Fibroblast of pulmonary artery (primary cell): ENCODE measurements around the gene FAM227B.
A peak's percentile ranks its signal among the peaks of the same experiment; 100 is the strongest.

ENCODE experiments used
- DNase-seq: peaks from one replicate; pipeline ENCODE4 v3.0.0-alpha.2; 2010; ENCODE audit warnings: low read depth
- H3K4me3 ChIP-seq: replicated peaks from 2 replicates; pipeline ENCODE4 v1.5.1; 2011; ENCODE audit warnings: low read depth, mild to moderate bottlenecking, control low read depth, low read length, moderate library complexity
- TF ChIP-seq, protein P1 (sequence below): IDR thresholded peaks from 2 replicates; pipeline ENCODE4 v1.5.1; 2011; ENCODE audit warnings: mild to moderate bottlenecking, control low read depth, low read length, inconsistent platforms; ENCODE audit errors: missing control alignments

The FAM227B gene

DNA sequence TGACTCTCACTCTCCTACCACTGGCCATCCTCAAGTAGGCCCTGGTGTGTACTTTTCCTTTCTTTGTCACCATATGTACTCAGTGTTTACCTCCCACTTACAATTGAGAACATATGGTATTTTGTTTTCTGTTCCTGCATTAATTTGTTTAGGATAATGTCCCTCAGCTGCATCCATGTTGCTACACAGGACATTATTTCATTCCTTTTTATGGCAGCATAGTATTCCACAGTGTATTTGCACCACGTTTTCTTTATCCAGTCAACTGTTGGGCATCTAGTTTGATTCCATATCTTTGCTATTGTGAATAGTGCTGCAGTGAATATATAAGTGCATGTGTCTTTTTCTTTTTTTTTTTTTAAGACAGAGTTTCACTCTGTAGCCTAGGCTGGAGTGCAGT is 324.4 kb downstream of the FAM227B start:
- TF ChIP-seq, protein P1, sequence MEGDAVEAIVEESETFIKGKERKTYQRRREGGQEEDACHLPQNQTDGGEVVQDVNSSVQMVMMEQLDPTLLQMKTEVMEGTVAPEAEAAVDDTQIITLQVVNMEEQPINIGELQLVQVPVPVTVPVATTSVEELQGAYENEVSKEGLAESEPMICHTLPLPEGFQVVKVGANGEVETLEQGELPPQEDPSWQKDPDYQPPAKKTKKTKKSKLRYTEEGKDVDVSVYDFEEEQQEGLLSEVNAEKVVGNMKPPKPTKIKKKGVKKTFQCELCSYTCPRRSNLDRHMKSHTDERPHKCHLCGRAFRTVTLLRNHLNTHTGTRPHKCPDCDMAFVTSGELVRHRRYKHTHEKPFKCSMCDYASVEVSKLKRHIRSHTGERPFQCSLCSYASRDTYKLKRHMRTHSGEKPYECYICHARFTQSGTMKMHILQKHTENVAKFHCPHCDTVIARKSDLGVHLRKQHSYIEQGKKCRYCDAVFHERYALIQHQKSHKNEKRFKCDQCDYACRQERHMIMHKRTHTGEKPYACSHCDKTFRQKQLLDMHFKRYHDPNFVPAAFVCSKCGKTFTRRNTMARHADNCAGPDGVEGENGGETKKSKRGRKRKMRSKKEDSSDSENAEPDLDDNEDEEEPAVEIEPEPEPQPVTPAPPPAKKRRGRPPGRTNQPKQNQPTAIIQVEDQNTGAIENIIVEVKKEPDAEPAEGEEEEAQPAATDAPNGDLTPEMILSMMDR: no peak
- H3K4me3 ChIP-seq: no peak overlapping the region
- DNase-seq: no peak

DNA sequence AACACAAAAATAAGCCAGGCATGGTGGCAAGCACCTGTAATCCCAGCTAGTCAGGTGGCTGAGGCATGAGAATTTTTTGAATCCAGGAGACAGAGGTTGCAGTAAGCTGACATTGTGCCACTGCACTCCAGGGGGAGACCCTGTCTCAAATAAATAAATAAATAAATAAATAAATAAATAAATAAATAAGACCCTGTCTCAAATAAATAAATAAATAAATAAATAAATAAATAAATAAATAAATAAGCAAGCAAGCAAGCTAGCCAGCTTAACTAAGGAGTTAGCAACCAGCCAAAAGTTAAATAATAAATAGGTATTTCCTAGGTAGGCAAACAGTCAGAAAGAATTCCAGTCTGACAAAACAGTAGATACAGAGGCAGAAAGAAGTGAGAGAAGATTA is 326.7 kb downstream of the FAM227B start:
- TF ChIP-seq, protein P1: no peak
- H3K4me3 ChIP-seq: no peak overlapping the region
- DNase-seq: no peak

DNA sequence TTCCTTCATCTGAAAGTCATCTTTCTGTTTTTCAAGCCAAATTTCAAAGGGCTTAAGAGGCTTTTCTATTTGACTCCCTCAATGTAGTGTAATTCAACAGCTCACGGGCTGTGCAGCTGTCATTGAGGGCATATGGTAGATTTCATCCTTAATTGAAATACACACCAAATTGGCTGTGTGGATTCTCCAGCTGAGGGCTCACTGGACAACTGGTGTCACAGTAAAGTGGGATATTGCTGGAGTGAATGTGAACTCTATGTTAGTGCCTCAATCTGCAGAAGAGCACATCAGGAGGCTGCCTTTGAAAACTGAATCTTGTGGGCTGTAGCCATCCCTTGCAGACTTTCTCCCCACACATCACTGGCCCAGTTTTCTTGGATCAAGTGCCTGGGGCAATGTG is 330.4 kb downstream of the FAM227B start:
- DNase-seq: no peak
- no peak overlapping the region for H3K4me3 ChIP-seq
- TF ChIP-seq, protein P1: no peak

DNA sequence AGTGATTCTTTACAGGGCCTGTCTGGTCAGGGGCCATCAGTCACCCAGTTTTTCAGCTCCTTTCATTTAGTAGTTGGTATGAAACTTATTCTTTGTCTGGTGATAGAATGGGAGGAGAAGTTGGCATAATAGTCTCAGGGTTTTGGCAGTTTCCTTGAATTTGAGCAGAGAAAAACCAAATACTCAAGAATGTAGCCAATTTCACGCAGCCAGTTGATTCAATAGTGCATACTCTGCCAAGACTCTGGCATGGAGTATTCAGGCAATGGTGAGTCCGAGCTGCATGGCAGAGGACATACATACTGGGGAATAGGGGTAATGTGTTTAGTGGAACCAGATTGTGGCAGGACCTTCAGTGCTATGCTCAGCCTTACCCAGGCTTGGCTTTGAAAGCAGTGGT is 332.2 kb downstream of the FAM227B start:
- TF ChIP-seq, protein P1: no peak
- no peak overlapping the region for H3K4me3 ChIP-seq
- no peak for DNase-seq

DNA sequence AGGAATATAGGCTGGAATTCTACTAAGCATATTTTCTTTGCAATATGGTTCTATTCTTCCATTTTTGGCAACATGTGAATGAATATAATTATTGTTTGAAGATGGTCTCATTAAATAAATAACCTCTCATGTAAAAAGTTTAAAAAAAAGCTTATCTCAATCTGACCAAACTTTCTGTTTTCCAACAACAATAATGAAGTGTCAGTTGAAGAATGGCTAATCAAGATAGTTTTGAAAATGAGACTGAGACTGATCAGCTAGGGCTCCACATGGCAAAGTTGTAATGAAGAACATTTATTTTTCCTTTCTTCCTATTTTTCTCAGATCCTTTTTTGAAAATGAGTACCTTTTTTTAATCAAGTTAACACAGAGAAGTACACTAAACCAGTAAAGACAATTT is 333.1 kb downstream of the FAM227B start:
- TF ChIP-seq, protein P1: no peak
- no peak overlapping the region for H3K4me3 ChIP-seq
- DNase-seq: no peak

DNA sequence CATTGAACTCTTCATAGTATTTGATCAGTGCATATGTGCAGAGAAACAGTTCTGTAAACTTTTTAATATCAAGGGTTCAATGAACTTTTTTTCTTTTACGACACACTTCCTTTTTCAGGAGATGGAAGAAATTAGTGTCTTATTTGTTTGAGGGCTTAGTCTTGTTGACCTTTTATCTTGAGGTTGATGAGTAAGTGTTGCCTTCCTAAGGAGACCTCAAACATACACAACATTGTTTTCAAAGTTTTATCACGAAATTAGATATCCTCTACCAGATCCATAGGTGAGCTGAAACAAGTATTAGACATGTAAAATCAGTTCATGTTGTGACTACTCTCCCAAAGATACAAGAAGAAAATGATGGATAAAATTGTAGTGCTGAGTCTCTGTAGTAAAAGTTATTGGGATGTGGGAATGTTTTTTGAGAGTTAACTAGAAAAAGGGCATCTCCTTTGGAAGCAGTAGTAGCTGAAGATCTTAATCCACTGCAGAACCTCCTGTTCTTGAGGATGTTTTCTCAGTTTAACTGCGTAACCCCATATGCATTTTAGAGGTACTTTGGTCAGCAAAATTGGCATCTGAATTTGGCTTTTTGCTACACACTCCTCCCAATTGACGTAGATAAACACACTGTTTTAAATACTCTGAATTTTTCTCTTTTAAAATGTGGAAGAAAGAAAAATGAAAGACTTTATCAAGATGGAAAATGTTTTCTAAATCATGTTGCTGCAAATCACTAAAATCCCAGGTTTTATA is 333.8 kb downstream of the FAM227B start:
- H3K4me3 ChIP-seq: no peak overlapping the region
- peak; percentile 15 for DNase-seq
- TF ChIP-seq, protein P1: no peak

DNA sequence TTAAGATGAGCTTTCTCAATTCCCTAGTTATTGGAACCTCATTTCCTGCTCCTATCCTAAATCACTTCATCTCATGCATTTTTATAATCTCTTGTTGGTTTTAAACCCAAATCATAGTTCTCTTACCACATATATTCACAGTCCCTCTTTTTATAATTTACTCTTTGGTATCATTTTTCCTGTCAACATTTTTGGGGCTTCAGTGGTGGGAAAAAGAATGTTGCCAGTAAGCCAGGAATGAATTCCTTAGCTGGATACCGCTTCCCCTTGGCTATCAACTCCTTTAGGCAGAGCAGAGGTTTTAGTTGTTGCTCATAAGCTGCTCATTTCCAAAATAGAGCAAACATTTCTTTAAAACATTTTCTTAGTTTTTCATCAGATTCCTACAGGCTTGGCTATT is 338.3 kb downstream of the FAM227B start:
- DNase-seq: peak; percentile 71
- TF ChIP-seq, protein P1: no peak
- H3K4me3 ChIP-seq: no peak overlapping the region
